GM19240 (cell line): ENCODE measurements around the gene OR2W1.

ENCODE experiments used
- DNase-seq: peaks from one replicate; pipeline ENCODE4 v3.0.0; 2011; ENCODE audit warnings: low spot score; ENCODE audit not compliant: insufficient read length

OR2W1 gene

DNA sequence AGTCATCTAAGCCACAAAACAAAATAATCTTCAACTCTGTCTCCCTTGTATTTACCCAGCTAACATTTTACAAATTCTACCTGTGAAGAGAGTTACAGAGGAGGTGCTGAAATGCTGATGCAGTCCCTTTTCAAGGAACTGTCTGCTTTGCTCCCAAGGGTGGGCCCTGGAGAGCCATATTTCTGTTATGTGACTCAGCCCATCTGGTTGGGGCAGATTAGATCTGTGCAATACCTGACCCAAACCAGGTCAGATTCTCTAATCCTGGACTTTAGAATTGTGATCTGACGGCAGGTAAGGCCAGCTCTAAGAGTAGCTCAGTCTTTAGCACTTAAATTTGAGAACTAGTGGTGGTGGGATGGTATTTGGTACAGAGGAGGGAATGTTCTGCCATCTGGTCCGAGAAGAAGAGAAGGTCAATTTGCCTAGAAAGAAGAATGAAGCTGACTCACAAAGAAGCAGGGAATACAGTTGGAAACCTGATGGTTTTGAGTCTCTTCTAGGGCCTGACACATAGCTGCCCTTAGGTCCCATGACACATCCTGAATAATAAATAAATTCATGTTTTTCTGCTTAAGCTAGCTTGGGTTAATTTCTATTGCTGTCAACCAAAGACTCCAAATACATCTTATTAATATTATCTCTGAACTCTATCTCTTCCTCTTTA, 48.0 kb downstream of the OR2W1 start:
- no peak for DNase-seq

DNA sequence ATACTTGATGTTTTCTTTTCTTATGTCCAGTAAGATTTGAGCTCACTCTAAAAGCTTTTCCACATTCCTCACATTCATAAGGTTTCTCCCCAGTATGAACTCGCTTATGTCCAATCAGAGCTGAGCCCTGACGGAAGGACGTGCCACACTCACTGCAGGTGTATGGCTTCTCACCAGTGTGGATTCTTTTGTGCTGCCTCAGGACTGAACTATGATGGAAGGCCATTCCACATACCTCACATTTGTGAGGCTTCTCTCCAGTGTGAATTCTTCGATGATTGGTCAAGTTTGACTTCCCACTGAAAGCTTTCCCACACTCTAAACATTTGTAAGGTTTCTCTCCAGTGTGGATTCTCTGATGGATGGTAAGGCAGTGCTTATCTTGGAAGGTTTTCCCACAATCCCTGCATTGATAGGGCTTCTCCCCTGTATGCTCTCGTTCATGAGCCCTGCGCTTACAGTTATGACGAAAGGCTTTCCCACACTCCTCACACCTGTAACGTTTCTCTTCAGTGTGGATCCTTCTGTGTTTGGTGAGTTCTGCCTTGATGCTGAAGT, 49.8 kb downstream of the OR2W1 start:
- DNase-seq = no peak
